ENCODE measurements around the gene DVL2. TPM values are rescaled to one million over a fixed set of nuclear protein-coding genes. Genes with fewer than 3 reads are reported as not detected.

DVL2 gene
- total RNA-seq, 2 experiments from 2014 or later, result 52.4 to 56.6 TPM

GRCh38 chr17:7223375-7223774 lies 10.9 kb downstream of the DVL2 start:
- Mint-ChIP-seq H3K9me3 (ENCODE audit: insufficient read depth) (no peaks in the 10 kb centered on the region), H3K27me3 (ENCODE audit: low read depth) (no peaks in the 10 kb centered on the region), H3K4me3 (no peak overlapping the region), H3K4me1 (ENCODE audit: low read depth) (peaks cover 29% of the 10 kb centered on the region), H3K36me3 (ENCODE audit: low read depth) (peaks cover 44% of the 10 kb centered on the region), H3K27ac (no peak overlapping the region)
- POLR2A ChIA-PET, result interaction anchor here (1.5 to 5.4 kb wide), 2 partner anchors 15 to 19 kb away, joined by 4 to 35 read pairs; partner anchors contain the start of genes GABARAP and PHF23
- DNase-seq (no peak), ATAC-seq (no peak)
- CTCF ChIA-PET, result interaction anchor here (4.5 kb wide), 1 partner anchor 73 kb away, joined by 37 read pairs; no protein-coding TSS in a partner anchor

GRCh38 chr17:7222972-7223292 lies 11.4 kb downstream of the DVL2 start:
- peaks cover 40% of the 10 kb centered on the region for H3K36me3 Mint-ChIP-seq (ENCODE audit: low read depth)
- CTCF ChIA-PET, result interaction anchor here (4.5 kb wide), 1 partner anchor 73 kb away, joined by 37 read pairs; no protein-coding TSS in a partner anchor
- no peaks in the 10 kb centered on the region for H3K9me3 Mint-ChIP-seq (ENCODE audit: insufficient read depth)
- no peak overlapping the region for H3K27ac Mint-ChIP-seq
- DNase-seq (no peak), ATAC-seq (no peak)
- H3K4me1 Mint-ChIP-seq (ENCODE audit: low read depth), result peaks cover 33% of the 10 kb centered on the region
- H3K27me3 Mint-ChIP-seq (ENCODE audit: low read depth), result no peaks in the 10 kb centered on the region
- POLR2A ChIA-PET, result interaction anchor here (1.5 to 5.4 kb wide), 2 partner anchors 15 to 20 kb away, joined by 4 to 35 read pairs; partner anchors contain the start of genes GABARAP and PHF23
- H3K4me3 Mint-ChIP-seq, result no peak overlapping the region

GRCh38 chr17:7222093-7222971 lies 12.0 kb downstream of the DVL2 start:
- H3K27ac Mint-ChIP-seq, result peak overlapping the region; percentile 46
- no peak for ATAC-seq

GRCh38 chr17:7221278-7222092 lies 12.8 kb downstream of the DVL2 start:
- Mint-ChIP-seq H3K36me3 (ENCODE audit: low read depth) (peaks cover 35% of the 10 kb centered on the region), H3K4me1 (ENCODE audit: low read depth) (peaks cover 42% of the 10 kb centered on the region), H3K27ac (peak overlapping the region; percentile 95), H3K27me3 (ENCODE audit: low read depth) (no peaks in the 10 kb centered on the region), H3K9me3 (ENCODE audit: insufficient read depth) (no peaks in the 10 kb centered on the region), H3K4me3 (peak overlapping the region; percentile 96)
- ATAC-seq (no peak), DNase-seq (no peak)
- CTCF ChIA-PET, result interaction anchor here (0.8 to 4.5 kb wide), 17 partner anchors 8 to 466 kb away, joined by 3 to 37 read pairs (median 5); partner anchors contain the start of genes DVL2, PHF23 and TP53
- POLR2A ChIA-PET, result interaction anchor here (0.8 to 5.4 kb wide), 7 partner anchors 8 to 176 kb away, joined by 3 to 35 read pairs (median 6); partner anchors contain the start of genes CTDNEP1, DVL2, ELP5 and GABARAP

More at GRCh38 chr17:7222093-7222971, 12.0 kb downstream of the DVL2 start:
- DNase-seq, result no peak
- peaks cover 38% of the 10 kb centered on the region for H3K4me1 Mint-ChIP-seq (ENCODE audit: low read depth)
- ChIA-PET POLR2A (interaction anchor here (5.4 kb wide), 1 partner anchor 16 kb away, joined by 35 read pairs; the partner anchor contains the start of gene PHF23), CTCF (interaction anchor here (1.2 to 4.5 kb wide), 4 partner anchors 12 to 74 kb away, joined by 5 to 37 read pairs (median 30); partner anchors contain the start of genes DVL2 and PHF23)
- no peaks in the 10 kb centered on the region for H3K9me3 Mint-ChIP-seq (ENCODE audit: insufficient read depth)
- no peaks in the 10 kb centered on the region for H3K27me3 Mint-ChIP-seq (ENCODE audit: low read depth)
- peaks cover 37% of the 10 kb centered on the region for H3K36me3 Mint-ChIP-seq (ENCODE audit: low read depth)
- H3K4me3 Mint-ChIP-seq, result no peak overlapping the region

GRCh38 chr17:7220593-7221277 lies 13.6 kb downstream of the DVL2 start:
- Mint-ChIP-seq H3K27me3 (ENCODE audit: low read depth) (no peaks in the 10 kb centered on the region), H3K27ac (peak overlapping the region; percentile 95), H3K4me3 (peak overlapping the region; percentile 96), H3K36me3 (ENCODE audit: low read depth) (peaks cover 35% of the 10 kb centered on the region), H3K4me1 (ENCODE audit: low read depth) (peaks cover 50% of the 10 kb centered on the region), H3K9me3 (ENCODE audit: insufficient read depth) (no peaks in the 10 kb centered on the region)
- DNase-seq (peak; percentile 74), ATAC-seq (peak; percentile 56)
- ChIA-PET CTCF (interaction anchor here (0.8 to 4.5 kb wide), 18 partner anchors 9 to 467 kb away, joined by 3 to 37 read pairs (median 4); partner anchors contain the start of genes DVL2, PHF23 and TP53), POLR2A (interaction anchor here (0.8 to 5.4 kb wide), 10 partner anchors 9 to 175 kb away, joined by 3 to 35 read pairs (median 5); partner anchors contain the start of genes CTDNEP1, DVL2, ELP5 and GABARAP)

- Mint-ChIP-seq H3K36me3 (ENCODE audit: low read depth) (peaks cover 35% of the 10 kb centered on the region), H3K27ac (peak within 1 kb of the TSS; percentile 95), H3K27me3 (ENCODE audit: low read depth) (no peaks in the 10 kb centered on the region), H3K4me3 (peak within 1 kb of the TSS; percentile 96), H3K9me3 (ENCODE audit: insufficient read depth) (no peaks in the 10 kb centered on the region), H3K4me1 (ENCODE audit: low read depth) (peaks cover 56% of the 10 kb centered on the region)
- DNase-seq (peak; percentile 85), ATAC-seq (peak; percentile 75)
- CTCF ChIA-PET, result interaction anchor here (0.8 to 4.5 kb wide), 18 partner anchors 9 to 467 kb away, joined by 3 to 37 read pairs (median 4); partner anchors contain the start of genes DVL2, PHF23 and TP53
- POLR2A ChIA-PET, result interaction anchor here (0.6 to 5.4 kb wide), 12 partner anchors 10 to 174 kb away, joined by 3 to 35 read pairs (median 5); partner anchors contain the start of genes CTDNEP1, DVL2, ELP5 and GABARAP
Observed at GRCh38 chr17:7219812-7220592, 14.3 kb downstream of the DVL2 start, which contains the start of the genes ACADVL and DLG4. TSS of gene ACADVL (plus strand) at chr17:7219938. CDS start at chr17:7219985, 47 bp downstream. TSS of gene DLG4 (minus strand) at chr17:7219836.

GRCh38 chr17:7219229-7219811 lies 15.0 kb downstream of the DVL2 start:
- Mint-ChIP-seq H3K9me3 (ENCODE audit: insufficient read depth) (no peaks in the 10 kb centered on the region), H3K36me3 (ENCODE audit: low read depth) (peaks cover 32% of the 10 kb centered on the region), H3K27ac (peak overlapping the region; percentile 95), H3K27me3 (ENCODE audit: low read depth) (no peaks in the 10 kb centered on the region), H3K4me3 (peak overlapping the region; percentile 96), H3K4me1 (ENCODE audit: low read depth) (peaks cover 63% of the 10 kb centered on the region)
- ChIA-PET CTCF (interaction anchor here (1.2 to 4.5 kb wide), 6 partner anchors 15 to 173 kb away, joined by 3 to 37 read pairs (median 6); partner anchors contain the start of gene DVL2), POLR2A (interaction anchor here (0.6 to 5.4 kb wide), 9 partner anchors 10 to 42 kb away, joined by 3 to 35 read pairs (median 3); partner anchors contain the start of genes CTDNEP1, ELP5, GABARAP and PHF23)
- ATAC-seq (no peak), DNase-seq (no peak)

GRCh38 chr17:7218758-7219157 lies 15.6 kb downstream of the DVL2 start:
- Mint-ChIP-seq H3K36me3 (ENCODE audit: low read depth) (peaks cover 26% of the 10 kb centered on the region), H3K4me1 (ENCODE audit: low read depth) (peaks cover 69% of the 10 kb centered on the region), H3K9me3 (ENCODE audit: insufficient read depth) (no peaks in the 10 kb centered on the region), H3K4me3 (peak overlapping the region; percentile 96), H3K27ac (peak overlapping the region; percentile 73), H3K27me3 (ENCODE audit: low read depth) (no peaks in the 10 kb centered on the region)
- no peak for ATAC-seq
- DNase-seq, result no peak
- ChIA-PET POLR2A (interaction anchor here (0.8 to 1.7 kb wide), 5 partner anchors 14 to 25 kb away, joined by 3 to 7 read pairs (median 3); partner anchors contain the start of genes GABARAP and PHF23), CTCF (interaction anchor here (0.7 to 4.2 kb wide), 3 partner anchors 15 to 78 kb away, joined by 3 to 36 read pairs (median 4); partner anchors contain the start of gene DVL2)

- peaks cover 21% of the 10 kb centered on the region for H3K36me3 Mint-ChIP-seq (ENCODE audit: low read depth)
- no peaks in the 10 kb centered on the region for H3K27me3 Mint-ChIP-seq (ENCODE audit: low read depth)
- peak overlapping the region; percentile 66 for H3K27ac Mint-ChIP-seq
- no peaks in the 10 kb centered on the region for H3K9me3 Mint-ChIP-seq (ENCODE audit: insufficient read depth)
- ChIA-PET POLR2A (interaction anchor here (0.9 to 1.7 kb wide), 3 partner anchors 17 to 24 kb away, joined by 3 to 7 read pairs (median 3); partner anchors contain the start of genes GABARAP and PHF23), CTCF (interaction anchor here (0.7 to 1.3 kb wide), 2 partner anchors 78 to 172 kb away, joined by 3 to 4 read pairs; no protein-coding TSS in a partner anchor)
- DNase-seq (no peak), ATAC-seq (no peak)
- peaks cover 74% of the 10 kb centered on the region for H3K4me1 Mint-ChIP-seq (ENCODE audit: low read depth)
- H3K4me3 Mint-ChIP-seq, result peak overlapping the region; percentile 68
Observed at GRCh38 chr17:7218166-7218565, 16.2 kb downstream of the DVL2 start.

Measured in activated CD8-positive, alpha-beta T cell treated with anti-CD3 and anti-CD28 coated beads, Interleukin-2, amount 10 ng/mL, durations not matched to agents 7 days and 5 days (primary cell).